Panc1 (cell line): Measurements from ENCODE around the gene KRT85.

ENCODE experiments used
- CTCF ChIP-seq: fragments of 450-650 bp; IDR thresholded peaks from 2 replicates; pipeline ENCODE4 v1.5.1; 2017; ENCODE audit warnings: mild to moderate bottlenecking
- POLR2AphosphoS5 ChIP-seq: IDR thresholded peaks from 2 replicates; pipeline ENCODE4 v1.6.1; 2012; ENCODE audit warnings: mild to moderate bottlenecking, low read depth, low read length, moderate library complexity

DNA sequence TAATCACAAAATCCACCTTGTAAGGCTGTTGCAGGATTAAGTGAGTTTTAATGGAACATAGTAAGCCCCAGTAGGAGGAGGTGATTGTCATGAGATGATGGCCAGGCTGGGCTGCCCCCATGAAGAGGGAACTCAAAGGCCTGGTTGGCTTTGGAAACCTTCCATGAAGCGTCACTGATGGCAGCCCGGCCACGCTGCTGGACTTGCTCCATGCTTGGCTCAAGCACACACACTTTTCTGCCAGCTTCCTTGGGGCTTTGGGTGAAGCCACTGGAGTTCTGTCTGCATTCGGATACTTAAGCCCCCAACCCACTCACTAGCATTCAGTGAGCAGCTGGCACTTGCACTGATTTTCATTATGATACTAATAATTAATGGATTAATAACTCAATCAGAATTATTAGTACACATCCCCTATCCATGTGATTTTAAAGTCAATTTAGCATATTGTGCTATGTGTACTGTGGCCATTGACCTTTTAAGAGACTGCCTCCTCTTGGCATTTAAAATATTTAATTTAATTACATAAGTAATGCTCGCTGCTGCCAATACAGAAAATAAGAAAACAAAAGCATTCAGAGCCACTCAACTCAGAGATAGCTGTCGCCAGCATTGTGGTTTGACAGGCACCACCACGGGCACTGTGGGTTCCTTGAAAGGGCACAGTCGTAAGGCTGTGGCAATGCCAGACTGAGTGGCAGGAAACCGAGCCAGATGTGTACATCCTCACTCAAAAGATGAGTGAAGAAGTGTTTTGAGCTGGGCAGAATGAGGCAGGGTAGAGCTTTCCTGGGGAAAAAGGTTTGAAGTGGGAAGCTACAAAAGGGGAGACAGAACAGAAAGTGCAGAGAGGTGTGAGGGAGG is 15.9 kb downstream of the KRT85 start:
- TF ChIP-seq CTCF = no peak
- TF ChIP-seq POLR2AphosphoS5 = no peak
